HG03342 (cell line): ENCODE results near the gene MRPS23.

Experiments
- ATAC-seq: cut with Tn5 transposase; IDR thresholded peaks from one replicate; pipeline ENCODE4 v1.9.1; 2021; ENCODE audit warnings: mild to moderate bottlenecking, moderate library complexity; ENCODE audit not compliant: unreplicated experiment

MRPS23 gene

DNA sequence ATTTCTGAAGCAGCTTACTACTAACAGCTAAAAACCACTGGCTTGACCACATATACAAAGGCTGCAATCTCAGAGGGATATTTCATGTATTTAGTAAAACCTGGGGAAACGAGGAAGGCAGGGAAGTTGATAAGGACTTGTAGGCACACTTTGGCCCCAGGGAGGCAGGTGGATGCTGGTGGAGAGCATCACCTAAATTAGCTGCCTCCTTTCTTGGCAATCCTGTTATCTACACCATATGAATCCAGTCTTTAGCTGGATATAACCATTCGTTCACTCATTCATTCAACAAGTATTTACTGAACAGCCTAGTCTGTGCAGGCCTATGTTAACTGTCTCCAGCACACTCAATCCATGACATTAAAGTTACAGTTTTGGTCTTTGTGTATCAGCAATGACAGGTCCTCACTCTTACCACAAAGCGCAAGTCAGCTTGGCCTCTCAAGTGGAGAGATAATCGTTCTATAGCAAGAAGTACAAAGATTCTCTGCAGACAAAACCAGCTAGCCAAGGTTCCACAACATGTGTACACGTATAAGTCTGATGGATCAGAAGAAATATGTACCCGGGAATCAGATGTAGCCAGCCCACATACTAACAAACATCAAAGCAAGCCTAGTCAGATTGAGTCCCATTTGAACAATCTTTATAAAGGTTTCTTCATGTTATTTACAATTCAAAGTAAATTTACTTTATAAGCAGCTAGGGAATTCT is 10.8 kb downstream of the MRPS23 start:
- ATAC-seq: no peak

DNA sequence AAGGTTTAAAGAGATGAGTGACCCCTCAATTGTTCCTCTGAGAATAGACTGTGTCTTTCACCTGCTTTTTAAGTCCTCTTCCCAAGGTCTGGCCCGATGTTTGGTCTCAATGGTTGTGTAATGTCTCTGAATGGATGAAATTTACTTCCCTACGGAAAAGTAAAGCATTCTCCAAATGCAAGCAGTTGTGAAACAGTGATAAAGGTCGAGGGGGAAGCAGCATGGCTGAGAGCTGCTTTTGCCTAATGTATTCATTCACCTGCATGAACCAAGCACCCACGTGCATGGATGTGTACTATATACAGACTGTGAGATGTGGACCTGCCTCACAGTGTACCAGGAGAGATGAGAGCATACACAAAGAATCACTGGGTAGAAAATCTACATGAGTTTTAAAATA is 11.4 kb downstream of the MRPS23 start:
- no peak for ATAC-seq

DNA sequence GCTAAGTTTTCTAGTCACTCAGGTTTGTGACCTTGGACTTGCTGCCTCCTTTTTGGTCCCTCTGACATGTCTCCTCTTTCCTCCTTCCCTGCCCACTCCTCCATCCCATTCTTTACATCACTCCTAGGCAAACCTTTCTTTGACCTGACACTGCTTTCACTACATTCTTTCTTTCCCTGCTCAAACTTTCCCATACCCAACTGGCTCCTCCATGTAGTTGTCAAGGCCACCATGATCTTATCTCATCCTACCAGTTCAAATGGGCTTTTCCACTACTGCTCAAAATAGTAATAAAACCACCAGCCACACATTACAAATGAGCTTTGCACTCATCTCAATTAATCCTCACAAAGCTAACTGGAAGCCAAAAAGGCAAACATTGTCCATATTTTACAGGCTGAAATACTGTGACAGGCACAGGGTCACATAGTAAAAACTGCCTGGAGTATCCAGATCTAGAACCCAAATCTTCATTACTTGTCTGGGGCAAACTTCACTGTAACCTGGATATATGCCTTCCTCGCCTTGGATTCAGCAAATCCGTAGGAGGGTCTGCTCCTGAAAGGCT is 14.4 kb downstream of the MRPS23 start:
- ATAC-seq: no peak

- no peak for ATAC-seq
These were observed 15.6 kb downstream of the MRPS23 start for GRCh38 chr17:57834146-57834741.

DNA sequence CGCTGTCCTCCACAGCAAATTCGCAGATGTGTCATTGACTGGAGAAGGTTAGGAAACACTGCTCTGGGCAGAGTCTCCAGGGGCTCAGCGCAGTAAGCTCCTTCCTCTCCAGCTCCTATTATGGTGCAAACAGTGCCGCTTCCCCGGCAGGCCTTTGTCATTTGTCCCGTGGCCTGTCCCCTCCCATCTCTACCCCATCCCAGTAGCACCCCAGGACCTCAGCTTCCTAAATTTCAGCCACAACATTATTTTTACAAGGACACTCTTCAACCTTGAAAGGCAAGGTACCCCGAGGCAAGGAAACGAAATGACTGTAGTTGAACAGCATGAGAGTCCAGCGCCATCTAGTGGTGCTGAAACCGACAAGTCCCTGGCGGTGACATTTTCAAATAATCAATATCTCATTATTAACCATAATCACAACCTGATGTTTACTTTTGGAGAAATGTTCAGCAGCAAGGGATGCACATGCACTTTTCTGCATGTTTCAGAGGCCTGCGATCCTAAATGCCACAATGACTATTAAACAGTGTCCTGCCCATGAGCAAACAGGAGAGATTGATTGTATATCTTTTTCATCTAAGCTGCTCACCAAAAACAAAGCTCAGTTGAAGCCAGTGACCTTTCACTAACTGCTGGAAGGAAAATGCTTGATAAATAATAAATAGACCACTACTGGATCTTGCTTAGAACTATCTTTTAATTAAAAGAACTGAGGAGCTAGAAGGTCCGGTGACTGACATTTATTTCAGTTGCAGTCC is 16.5 kb downstream of the MRPS23 start:
- ATAC-seq: peak; percentile 51

DNA sequence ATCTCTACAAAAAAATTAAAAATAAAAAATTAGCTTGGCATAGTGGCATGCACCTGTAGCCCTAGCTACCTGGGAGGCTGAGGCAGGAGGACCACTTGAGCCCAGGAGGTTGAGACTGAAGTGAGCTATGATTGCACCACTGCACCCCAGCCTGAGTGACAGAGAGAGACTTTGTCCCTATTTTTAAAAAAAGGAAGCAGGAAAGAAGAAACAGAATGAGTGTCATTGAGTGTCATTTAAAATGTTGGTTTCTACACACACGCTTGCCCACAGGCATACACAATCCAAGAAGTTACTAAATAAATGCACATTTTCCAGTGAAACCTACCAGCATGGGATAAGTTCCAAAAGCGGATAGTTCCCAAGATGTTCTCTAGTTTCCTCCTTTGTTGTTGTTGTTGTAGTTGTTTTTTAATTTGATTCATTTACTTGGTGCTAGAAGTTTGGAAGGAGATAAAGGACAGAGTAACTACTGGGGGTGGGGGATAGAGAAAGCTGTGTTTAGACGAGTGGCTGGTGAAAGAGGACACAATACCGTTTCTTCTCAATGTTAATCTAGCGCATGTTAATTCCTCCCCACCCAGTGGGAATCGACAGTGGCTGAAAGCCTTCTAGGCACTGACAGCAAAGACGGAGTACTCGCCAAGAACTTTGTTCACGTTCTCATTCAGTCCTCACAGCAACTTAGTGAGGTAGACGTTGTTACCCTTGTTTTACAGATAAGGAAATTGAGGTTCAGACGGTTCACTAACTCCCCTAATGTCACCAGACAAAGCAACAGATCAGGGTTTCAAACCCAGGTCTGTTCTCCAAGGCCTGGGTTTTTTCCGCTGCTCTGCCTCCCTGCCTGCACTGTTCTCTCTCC is 17.3 kb downstream of the MRPS23 start:
- no peak for ATAC-seq

DNA sequence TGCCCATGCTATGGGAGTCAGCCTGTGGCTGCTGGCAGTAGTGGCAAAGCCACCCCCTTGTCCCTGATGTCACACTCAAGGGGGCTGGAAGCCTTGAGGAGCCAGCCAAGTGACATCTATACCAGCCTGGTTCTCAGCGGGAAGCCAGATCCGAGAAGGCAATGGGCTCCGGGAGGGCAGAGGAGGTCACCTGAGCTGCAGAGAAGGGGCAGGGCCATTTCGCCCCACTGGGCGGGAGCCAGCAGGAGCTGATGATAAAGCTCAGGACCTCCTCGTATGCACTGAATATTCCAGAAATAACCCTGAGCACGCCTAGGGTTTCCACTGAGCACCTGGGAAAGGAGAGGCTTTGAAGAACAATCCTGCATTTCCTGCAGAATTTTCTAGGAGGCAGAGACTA is 19.0 kb downstream of the MRPS23 start:
- no peak for ATAC-seq

DNA sequence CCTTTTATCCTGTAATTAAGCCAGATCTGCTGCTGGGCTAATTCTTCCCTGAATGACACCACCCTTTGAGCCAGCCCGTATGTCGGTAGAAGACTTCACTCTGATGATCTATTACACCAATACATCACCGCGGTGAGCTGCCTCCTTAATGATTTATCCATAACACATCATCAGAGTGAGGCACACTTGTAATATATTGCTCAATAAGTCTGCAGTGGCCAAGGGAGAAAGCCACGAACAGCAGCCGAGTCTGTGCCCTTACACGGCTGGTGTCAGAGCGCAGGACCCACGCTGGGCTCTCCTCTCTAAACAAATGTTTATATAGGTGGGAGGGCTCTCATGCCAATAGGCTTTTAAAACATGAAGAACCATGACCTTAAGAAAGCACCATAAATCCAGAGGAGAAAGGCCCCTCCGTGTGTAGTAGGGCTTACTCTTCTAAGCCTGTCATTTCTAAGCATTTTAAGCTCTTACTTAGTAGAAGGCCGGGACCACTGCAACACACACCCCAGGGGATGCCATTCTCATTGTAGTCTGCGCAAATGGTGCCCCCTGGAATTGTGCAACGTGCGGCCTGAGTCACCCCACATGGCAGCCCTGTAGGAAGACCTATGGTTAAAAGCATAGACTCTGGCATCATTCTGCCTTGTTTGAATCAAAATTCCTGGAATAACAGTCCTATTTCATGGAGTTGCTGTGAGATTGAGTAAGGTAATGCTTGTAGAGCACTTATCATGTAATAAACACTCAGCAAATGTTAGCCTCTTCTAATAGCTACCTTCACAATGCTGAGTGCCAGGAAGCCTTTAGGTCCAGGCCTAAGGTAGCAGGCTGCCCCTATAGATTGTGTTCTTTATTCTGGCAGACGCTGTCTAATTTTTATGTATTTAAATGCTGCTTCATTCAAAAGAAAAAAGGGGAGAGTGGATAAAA is 26.1 kb downstream of the MRPS23 start:
- ATAC-seq: no peak

DNA sequence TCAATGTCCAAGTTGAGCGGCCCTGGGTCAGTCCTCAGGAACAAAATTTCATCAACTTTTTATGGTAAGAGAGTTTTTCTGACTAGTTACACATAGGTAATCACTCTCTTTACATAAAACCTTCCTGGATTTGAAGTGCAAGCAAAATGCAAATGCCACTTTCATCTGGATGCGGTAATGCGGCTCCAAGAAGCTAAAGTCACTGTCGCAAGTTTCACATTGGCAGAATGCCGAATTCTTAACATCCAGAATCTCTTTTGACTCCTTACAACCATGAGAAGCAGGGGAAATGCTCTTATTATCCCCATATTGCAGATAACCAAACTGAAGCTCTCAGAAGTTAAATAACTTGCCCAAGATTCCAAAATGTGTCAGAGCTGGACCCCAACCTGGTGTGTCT is 30.0 kb downstream of the MRPS23 start:
- no peak for ATAC-seq

DNA sequence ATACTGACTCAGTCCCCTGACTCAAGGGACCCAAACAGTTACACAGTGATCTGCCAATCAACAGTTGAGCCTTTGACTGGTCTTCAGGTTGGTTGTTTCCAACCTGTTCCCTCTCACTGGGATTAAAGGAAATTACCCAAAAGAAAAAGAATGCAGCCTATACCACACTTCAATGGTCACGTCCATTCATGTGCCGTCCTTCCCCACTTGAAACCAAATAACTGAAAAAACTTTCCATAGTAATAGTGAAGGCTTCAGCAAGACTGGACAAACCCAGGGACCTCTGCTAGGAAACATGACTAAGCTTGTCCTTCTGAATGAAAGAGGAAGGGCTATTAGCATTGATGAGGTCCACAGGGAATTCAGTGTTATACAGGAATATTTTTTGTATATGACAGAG is 30.6 kb downstream of the MRPS23 start:
- ATAC-seq: no peak

- no peak for ATAC-seq
These were observed 31.8 kb downstream of the MRPS23 start for GRCh38 chr17:57818066-57818465.

GRCh38 chr17:57817299-57817698 is 32.5 kb downstream of the MRPS23 start:
- no peak for ATAC-seq

- no peak for ATAC-seq
These were observed 35.4 kb downstream of the MRPS23 start for GRCh38 chr17:57814421-57814820.

GRCh38 chr17:57811638-57812280 is 38.1 kb downstream of the MRPS23 start:
- ATAC-seq: no peak

DNA sequence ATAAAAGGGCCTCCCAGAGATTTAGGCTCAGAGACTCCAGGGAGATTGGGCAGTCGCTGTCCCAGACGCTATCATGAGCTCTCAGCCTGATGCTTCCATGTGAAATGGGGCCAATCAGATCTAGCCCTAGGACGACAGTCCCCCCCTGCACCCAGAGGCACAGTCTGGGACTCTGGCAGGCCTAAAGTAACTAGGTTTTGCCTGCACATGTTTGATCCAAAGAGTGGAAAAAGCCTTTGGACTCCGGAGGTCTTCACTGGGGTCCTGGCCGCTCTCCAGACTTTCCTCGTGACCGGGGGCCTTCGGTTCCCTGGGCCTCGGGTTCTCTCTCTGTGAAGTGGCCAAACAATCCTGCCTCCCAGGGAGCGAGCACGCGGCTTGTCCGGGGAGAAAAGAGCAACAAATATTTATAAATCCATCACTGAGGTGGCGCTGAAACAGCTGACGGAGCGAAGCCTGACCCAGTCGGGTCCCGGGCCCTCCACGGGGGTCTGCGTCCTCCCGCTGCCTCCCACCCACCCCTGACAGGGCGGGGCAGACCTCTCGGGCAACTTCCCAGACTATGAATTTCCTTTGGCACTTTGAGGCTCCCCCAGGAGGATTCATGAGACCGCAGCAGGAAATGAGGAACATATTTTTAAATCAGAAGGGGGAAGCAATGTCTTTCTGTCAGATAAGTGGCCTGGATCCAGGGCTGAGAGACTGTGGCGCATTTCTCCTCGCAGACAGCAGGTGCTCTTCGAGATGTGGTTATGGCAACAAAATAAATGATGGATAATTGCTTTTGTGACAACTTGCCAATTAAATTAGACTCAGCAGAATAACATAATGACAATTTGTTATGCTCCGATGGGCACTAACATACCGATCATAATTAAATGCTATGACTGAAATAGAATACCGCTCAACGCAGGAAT is 38.9 kb downstream of the MRPS23 start:
- no peak for ATAC-seq

DNA sequence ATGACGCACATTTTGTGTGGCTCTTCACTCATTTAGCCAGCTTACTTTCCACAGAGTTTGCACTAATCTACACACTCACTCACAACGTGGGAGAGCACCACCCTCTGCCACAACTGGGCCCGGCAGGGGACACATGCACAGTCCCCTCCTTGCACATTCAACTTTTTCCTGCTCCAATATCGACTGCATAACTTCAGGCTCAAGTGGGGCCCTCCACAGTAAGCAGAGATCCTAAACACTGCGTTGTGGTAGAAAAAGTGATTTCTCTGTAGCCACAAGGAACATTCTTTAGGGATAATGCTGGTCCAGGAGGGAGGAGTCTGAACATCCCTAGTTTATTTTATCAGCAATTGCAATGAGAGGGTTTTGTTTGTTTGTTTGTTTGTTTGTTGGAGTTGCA is 40.0 kb downstream of the MRPS23 start:
- ATAC-seq: no peak

DNA sequence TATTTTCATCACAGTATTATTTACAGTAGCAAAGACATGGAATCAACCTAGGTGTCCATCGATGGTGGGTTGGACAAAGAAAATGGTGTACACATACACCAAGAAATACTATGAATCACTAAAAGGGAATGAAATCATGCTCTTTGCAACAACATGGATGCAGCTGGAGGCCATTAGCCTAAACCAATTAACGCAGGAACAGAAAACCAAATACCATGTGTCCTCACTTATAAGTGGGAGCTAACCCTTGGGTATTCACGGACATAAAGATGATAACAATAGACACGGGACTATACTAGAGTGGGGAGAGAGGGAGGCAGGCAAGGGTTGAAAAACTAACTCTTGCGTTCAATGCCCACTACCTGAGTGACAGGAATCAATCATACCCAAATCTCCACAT is 41.0 kb downstream of the MRPS23 start:
- ATAC-seq: no peak

DNA sequence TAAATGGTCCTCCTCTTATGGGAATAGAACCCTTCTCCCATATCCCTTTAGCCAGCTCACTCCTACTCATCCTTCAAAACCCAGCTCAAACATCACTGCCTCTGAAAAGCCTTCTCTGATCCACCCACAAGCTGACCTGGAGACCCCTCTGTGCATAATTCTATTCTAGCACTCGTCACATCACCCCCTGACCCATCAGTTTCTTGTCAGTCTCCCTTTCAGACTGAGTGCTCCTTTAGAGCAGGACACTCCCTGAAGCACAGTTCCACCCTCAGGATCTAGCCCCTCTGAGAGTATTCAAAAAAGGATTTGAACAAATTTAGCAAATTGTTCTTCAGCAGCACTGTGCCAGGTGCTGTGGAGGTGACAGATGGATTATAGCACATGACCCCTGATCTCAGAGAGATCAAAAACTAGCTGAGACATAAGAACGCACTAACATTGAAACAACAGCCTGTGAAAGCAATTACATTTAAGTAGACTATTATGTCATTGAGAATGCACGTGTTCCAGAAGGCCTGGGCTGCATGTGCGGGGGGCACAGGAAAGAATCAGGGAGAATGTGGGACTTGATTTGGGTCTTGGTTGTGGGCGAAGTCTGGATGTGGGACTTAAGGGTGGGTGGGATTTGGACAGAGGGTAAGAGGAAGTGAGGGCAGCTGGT is 43.5 kb downstream of the MRPS23 start:
- no peak for ATAC-seq
